Measurements from ENCODE around the gene EIF1AD.
"Not testable (repeated sequence)": the region's sequence is repeated elsewhere in the genome, so short reads cannot be mapped to it uniquely, and the experiment has no call there.

EIF1AD gene

DNA sequence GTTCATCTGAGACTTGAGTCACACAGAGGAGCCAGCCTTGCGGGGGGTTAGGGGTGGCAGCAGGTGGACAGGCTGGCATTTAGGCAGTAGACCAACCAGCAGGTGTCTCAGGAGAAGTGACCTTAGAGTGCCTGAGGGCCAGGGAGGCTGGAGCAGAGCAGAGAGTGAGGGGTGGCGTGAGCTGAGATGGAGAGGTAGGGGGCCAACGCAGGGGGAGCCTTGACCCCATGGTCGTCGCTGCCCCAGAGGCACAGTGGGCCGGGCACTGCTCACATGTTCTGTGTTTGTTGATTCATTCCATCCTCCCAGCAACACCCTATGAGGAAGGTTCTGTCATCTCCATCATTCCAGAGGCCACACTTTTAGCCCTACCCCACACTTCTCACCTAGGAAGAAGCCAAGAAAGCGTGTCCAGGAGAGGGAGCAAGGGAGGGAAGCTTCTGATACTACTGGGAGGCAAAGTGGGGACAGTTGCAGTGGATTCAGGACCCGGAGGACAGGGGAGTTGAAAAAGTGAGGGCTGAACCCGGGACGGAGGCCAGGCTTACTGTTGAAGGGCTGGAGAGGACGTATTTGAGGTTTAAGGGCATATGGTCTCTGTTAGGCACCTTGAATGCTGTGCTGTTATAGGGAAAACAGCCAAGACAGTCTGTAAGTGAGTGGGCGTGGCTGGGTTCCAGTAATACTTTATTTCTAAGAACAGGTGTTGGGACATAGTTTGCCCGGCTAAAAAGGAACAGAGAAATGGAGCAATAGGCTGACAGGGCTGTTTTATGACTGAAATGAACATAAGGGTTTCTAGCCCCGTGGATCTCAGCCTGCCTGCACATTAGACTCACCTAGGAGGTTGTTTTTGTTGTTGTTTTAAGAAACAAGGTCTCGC is 33.1 kb downstream of the EIF1AD start:
- DNase-seq (ENCODE audit: low spot score): no peak

- no peak for DNase-seq (ENCODE audit: low spot score)
Observed at GRCh38 chr11:65967329-65967934, 34.5 kb downstream of the EIF1AD start.

- no peak for DNase-seq (ENCODE audit: low spot score)
Observed at GRCh38 chr11:65965986-65966762, 35.8 kb downstream of the EIF1AD start.

DNA sequence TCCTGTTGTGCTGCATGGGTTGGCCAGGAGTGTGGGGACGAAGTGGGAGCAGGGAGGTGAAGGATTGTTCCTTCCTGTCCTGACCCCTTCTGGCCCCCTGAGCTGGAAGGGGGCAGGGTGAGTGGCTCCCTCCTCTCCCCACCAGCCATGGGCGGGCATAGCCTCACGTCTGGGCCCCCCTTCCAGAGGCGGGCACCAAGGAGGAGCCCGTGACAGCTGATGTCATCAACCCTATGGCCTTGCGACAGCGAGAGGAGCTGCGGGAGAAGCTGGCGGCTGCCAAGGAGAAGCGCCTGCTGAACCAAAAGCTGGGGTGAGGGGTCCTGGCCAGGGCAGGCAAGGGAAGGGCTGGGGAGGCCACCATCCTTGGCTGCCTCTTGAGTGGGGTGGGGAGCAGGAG is 37.1 kb downstream of the EIF1AD start:
- DNase-seq (ENCODE audit: low spot score): no peak

DNA sequence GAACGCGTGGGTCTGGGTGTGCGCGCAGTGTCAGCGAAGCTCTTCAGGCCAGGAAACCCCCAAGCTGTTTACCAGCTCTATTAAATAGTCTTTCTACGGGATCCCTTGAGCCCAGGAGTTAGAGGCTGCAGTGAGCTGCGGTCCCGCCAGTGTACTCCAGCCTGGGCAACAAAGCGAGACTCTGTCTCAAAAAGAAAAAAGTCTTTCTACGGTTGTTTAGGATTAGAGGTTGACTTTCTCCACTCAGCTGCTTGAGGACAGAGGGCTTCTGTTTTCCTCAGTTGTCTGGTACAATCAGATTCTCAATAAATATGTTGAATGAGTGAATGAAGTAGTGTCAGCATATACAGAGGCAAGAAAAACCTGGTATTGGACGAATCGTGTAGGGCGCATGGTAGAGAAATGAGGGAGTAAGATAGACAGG is 39.8 kb downstream of the EIF1AD start:
- no peak for DNase-seq (ENCODE audit: low spot score)

GRCh38 chr11:65961267-65962140 is 40.5 kb downstream of the EIF1AD start, which contains the start of gene SART1:
Gene SART1 (plus strand): TSS chr11:65961734. CDS start chr11:65961781, 47 bp downstream.
- peak; percentile 97 for DNase-seq (ENCODE audit: low spot score)

GRCh38 chr11:65960824-65961266 is 41.1 kb downstream of the EIF1AD start:
- no peak for DNase-seq (ENCODE audit: low spot score)

DNA sequence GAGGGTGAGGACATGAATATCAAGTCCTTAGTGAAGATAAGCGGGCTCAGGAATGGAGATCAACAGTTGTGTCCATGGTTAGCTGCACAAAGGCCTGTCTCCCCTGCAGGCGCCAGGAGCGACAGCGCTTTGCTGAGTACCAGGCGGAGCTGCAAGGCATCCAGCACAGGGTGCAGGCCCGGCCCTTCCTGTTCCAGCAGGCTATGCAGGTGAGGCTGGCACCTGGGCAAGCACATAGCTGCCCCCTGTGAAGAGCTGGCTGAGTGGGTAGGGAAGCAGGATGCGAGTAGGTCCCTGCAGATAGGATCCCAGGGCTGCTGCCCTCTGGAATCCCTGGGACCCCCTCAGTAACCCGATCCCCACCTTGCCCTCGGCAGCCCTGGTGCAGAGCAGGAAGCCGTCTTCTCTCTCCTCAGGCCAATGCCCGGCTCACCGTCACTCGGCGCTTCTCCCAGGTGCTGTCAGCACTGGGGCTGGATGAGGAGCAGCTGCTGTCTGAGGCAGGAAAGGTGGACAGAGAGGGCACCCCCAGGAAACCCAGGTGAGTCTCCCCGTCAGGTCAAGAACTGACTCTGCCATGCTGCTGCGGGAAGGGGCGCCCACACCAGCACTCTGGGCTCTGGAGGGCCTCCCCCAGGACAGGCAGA is 43.1 kb downstream of the EIF1AD start:
- DNase-seq (ENCODE audit: low spot score): no peak

GRCh38 chr11:65958291-65958690 is 43.7 kb downstream of the EIF1AD start:
- DNase-seq (ENCODE audit: low spot score): no peak

DNA sequence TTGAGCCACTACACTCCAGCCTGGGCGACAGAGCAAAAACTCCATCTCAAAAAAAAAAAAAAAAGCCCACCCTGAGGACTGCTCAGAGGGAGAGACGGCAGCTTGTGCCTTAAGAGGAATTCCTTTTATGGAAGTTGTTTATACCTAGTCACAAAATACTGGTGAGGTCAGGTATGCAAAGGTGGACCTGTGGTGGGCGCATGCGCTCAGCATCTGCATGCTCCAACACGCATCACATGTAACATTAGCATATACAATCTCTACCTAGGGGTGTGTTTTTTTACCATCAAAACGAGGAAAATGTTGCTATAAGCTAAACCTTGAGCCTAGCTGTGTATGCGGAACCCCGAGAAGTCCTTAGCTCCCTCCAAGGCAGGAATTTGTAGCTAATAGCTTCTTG is 47.2 kb downstream of the EIF1AD start:
- no peak for DNase-seq (ENCODE audit: low spot score)

- no peak for DNase-seq (ENCODE audit: low spot score)
Observed at GRCh38 chr11:65953471-65953870, 48.5 kb downstream of the EIF1AD start.

DNA sequence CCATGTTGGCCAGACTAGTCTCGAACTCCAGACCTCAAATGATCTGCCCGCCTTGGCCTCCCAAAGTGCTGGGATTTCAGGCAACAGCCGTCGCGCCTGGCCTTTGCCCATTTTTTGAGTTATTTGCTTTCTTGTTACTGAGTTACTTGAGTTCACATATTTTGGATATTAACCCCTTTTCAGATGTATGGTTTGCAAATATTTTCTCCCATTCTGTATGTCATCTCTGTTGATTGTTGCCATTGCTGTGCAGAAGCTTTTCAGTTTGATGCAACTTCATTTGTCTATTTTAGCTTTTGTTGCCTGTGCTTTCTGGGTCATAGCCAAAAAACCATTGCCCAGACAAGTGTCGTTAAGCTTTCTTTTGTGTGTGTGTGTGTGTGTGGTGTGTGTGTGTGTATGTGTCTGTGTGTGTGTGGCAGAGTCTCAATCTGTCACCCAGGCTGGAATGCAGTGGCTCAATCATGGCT is 49.9 kb downstream of the EIF1AD start:
- DNase-seq (ENCODE audit: low spot score): no peak

GRCh38 chr11:65951641-65952040 is 50.3 kb downstream of the EIF1AD start:
- not testable (repeated sequence) for DNase-seq (ENCODE audit: low spot score)

DNA sequence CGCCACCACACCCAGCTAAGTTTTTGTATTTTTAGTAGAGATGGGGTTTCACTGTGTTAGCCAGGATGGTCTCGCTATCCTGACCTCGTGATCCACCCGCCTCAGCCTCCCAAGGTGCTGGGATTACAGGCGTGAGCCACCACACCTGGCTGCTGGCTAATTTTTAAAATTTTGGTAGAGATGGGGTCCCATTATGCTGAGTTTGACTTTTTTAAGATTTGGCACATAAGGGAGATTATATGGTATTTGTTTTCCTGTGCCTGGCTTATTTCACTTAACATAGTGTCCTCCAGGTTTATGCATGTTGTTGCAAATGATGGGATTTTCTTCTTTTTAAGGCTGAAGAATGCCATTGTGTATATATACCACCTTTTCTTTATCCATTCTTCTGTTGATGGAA is 51.2 kb downstream of the EIF1AD start:
- not testable (repeated sequence) for DNase-seq (ENCODE audit: low spot score)

- DNase-seq (ENCODE audit: low spot score): no peak
Observed at GRCh38 chr11:65947603-65948125, 54.3 kb downstream of the EIF1AD start.

DNA sequence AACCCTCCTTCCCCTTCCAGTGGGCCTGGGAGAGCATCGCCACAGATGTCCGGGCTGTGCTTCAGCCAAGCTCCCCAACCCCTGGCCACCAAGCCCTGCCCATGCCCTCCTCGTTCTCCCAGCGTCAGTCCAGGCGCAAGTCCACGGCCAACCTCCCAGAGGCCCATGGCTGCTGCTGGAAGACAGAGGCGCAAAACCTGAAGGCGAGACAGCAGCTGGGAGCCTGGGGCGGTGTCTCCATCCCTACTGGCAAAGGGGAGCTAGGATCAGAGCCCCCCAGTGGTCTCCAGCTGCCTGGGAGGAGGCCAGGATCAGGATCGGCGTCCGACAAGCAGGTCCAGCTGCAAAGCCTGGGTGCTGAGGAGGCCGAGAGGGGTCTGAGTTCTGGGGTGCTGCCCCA is 54.8 kb downstream of the EIF1AD start:
- DNase-seq (ENCODE audit: low spot score): no peak

DNA sequence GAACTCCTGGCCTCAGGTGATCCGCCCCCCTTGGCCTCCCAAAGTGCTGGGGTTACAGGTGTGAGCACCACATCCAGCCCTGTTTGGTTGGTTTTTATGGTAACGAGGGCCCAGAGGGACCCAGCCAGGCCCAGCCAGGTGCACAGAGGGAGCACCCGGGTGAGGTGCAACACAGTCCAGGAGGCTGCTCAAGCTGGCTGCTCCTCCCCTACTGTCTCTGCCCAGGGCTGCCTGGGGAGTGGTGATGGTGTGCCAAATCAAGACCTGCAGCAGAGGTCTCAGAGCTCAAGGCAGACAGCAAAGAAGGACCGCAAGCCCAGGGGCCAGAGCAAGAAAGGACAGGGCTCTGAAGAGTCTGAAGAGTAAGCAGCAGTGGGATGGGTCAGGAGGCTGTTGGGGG is 55.3 kb downstream of the EIF1AD start:
- no peak for DNase-seq (ENCODE audit: low spot score)

All from SW480 (cell line).